H1 (cell line): ENCODE results near the gene C19orf47. TPM values are rescaled to one million over a fixed set of nuclear protein-coding genes. Genes with fewer than 3 reads are reported as not detected.

Experiments used
- CTCF ChIA-PET: fragments of 300-600 bp; sonication (Branson Sonifier 250); formaldehyde crosslinking; loops from one replicate; lab custom pipeline; 2021; ENCODE audit not compliant: partially characterized antibody; lab: Charles Lee
- POLR2A ChIA-PET: fragments of 300-600 bp; sonication (Branson Sonifier 250); formaldehyde crosslinking; loops from one replicate; lab custom pipeline; 2021; ENCODE audit warnings: inconsistent platforms; ENCODE audit not compliant: partially characterized antibody; lab: Charles Lee
- DNase-seq, 2 experiments: peaks; one replicate each; pipeline versions ENCODE4 v3.0.0 to v3.0.0-alpha.2; 2010 to 2022; ENCODE audit warnings: low spot score in 2 of 2, low read depth in 1 of 2, mixed read lengths in 1 of 2
- FAIRE-seq: peaks from 2 replicates; lab custom pipeline; 2011; peaks lifted over from hg19 to GRCh38; lab: Jason Lieb, UNC
- H2AFZ ChIP-seq: 2 replicates; pipeline ENCODE4 v1.8.1; 2012; ENCODE audit warnings: low read length, inconsistent platforms
- H2AK5ac ChIP-seq: 2 replicates; pipeline ENCODE4 v1.6.1; 2013; ENCODE audit warnings: low read depth, low read length
- H2BK120ac ChIP-seq: replicated peaks from 2 replicates; pipeline ENCODE3; 2013; ENCODE audit warnings: low read depth, low read length, inconsistent platforms
- H2BK12ac ChIP-seq: 2 replicates; pipeline ENCODE4 v1.6.1; 2013; ENCODE audit warnings: low read depth, low read length
- H2BK15ac ChIP-seq: 2 replicates; pipeline ENCODE4 v1.6.1; 2013; ENCODE audit warnings: low read length
- H2BK20ac ChIP-seq: 2 replicates; pipeline ENCODE4 v1.6.1; 2013; ENCODE audit warnings: low read length
- H2BK5ac ChIP-seq: 2 replicates; pipeline ENCODE4 v1.6.1; 2013; ENCODE audit warnings: low read depth, low read length
- H3K14ac ChIP-seq: 2 replicates; pipeline ENCODE4 v1.6.1; 2013; ENCODE audit warnings: inconsistent platforms; ENCODE audit not compliant: insufficient read length
- H3K18ac ChIP-seq: 2 replicates; pipeline ENCODE4 v1.6.1; 2013; ENCODE audit warnings: low read length; ENCODE audit errors: extremely low read depth
- H3K23ac ChIP-seq: 2 replicates; pipeline ENCODE4 v1.6.1; 2013; ENCODE audit warnings: inconsistent platforms; ENCODE audit not compliant: insufficient read length
- H3K23me2 ChIP-seq: 2 replicates; pipeline ENCODE4 v1.6.1; 2013; ENCODE audit warnings: low read depth, low read length
- H3K27ac ChIP-seq: 2 replicates; pipeline ENCODE4 v1.6.1; 2011; ENCODE audit warnings: low read depth, low read length, inconsistent platforms
- H3K27me3 ChIP-seq, 4 experiments: replicated peaks in 1 of 4; 1 replicate in 1 of 4; 2 replicates in 3 of 4; pipeline versions ENCODE4 v1.6.1 to v1.8.1; 2011 to 2013; ENCODE audit warnings: low read length in 3 of 4, mild to moderate bottlenecking in 3 of 4, inconsistent platforms in 2 of 4, mixed read lengths in 2 of 4, moderate library complexity in 1 of 4; ENCODE audit not compliant: control insufficient read depth in 3 of 4, insufficient read depth in 3 of 4; ENCODE audit errors: extremely low read depth in 1 of 4
- H3K36me3 ChIP-seq, 4 experiments: 2 replicates each; pipeline versions ENCODE4 v1.6.1 to v1.8.1; 2011 to 2013; ENCODE audit warnings: mild to moderate bottlenecking in 4 of 4, low read length in 3 of 4, moderate library complexity in 2 of 4, control low read depth in 1 of 4, inconsistent platforms in 1 of 4; ENCODE audit not compliant: insufficient read depth in 4 of 4, control insufficient read depth in 2 of 4
- H3K4ac ChIP-seq: replicated peaks from 2 replicates; pipeline ENCODE3; 2013; ENCODE audit warnings: low read length, low read depth, mixed read lengths, inconsistent platforms; ENCODE audit not compliant: insufficient read length
- H3K4me1 ChIP-seq, 4 experiments: replicated peaks in 1 of 4; 1 replicate in 1 of 4; 2 replicates in 3 of 4; pipeline versions ENCODE4 v1.6.1 to v1.8.1; 2011 to 2013; ENCODE audit warnings: low read length in 3 of 4, inconsistent platforms in 2 of 4, mixed read lengths in 1 of 4; ENCODE audit not compliant: insufficient read depth in 4 of 4, control insufficient read depth in 3 of 4
- H3K4me2 ChIP-seq, 2 experiments: 2 replicates each; pipeline versions ENCODE4 v1.6.1 to v1.8.1; 2011 to 2013; ENCODE audit warnings: low read depth in 2 of 2, low read length in 2 of 2, control low read depth in 1 of 2, inconsistent platforms in 1 of 2, mild to moderate bottlenecking in 1 of 2; ENCODE audit not compliant: insufficient read depth in 1 of 2
- H3K4me3 ChIP-seq, 4 experiments: fragments of 200-600, 300-600 bp in 1 of 4; sonication (generic), shearing (Covaris generic), sonication (Bioruptor Twin) in 1 of 4; 2 replicates each; pipeline versions ENCODE4 v1.5.1 to v1.8.1; 2011 to 2016; ENCODE audit warnings: low read length in 4 of 4, low read depth in 3 of 4, control low read depth in 2 of 4, inconsistent platforms in 2 of 4, mild to moderate bottlenecking in 2 of 4, mixed read lengths in 1 of 4, moderate library complexity in 1 of 4; ENCODE audit not compliant: insufficient read depth in 2 of 4; ENCODE audit errors: extremely low read depth in 1 of 4
- H3K56ac ChIP-seq: replicated peaks from 2 replicates; pipeline ENCODE3; 2013; ENCODE audit warnings: low read depth, mild to moderate bottlenecking, mixed read lengths, low read length, inconsistent platforms; ENCODE audit not compliant: insufficient read length
- H3K79me1 ChIP-seq: 2 replicates; pipeline ENCODE4 v1.6.1; 2013; ENCODE audit warnings: low read depth, low read length, control low read depth
- H3K79me2 ChIP-seq, 2 experiments: 2 replicates each; pipeline versions ENCODE4 v1.6.1 to v1.8.1; 2012 to 2013; ENCODE audit warnings: low read length in 2 of 2, mild to moderate bottlenecking in 2 of 2, inconsistent platforms in 1 of 2; ENCODE audit not compliant: insufficient read depth in 2 of 2, control insufficient read depth in 1 of 2
- H3K9ac ChIP-seq, 4 experiments: replicated peaks in 1 of 4; 1 replicate in 1 of 4; 2 replicates in 3 of 4; pipeline versions ENCODE4 v1.6.1 to v1.8.1; 2011 to 2013; ENCODE audit warnings: low read depth in 3 of 4, low read length in 3 of 4, control low read depth in 2 of 4, mild to moderate bottlenecking in 2 of 4, moderate library complexity in 2 of 4, inconsistent platforms in 1 of 4; ENCODE audit errors: extremely low read depth in 1 of 4
- H3K9me3 ChIP-seq, 2 experiments: 2 replicates each; pipeline versions ENCODE4 v1.6.1 to v1.8.1; 2012 to 2013; ENCODE audit warnings: mild to moderate bottlenecking in 2 of 2, moderate library complexity in 2 of 2, control low read depth in 1 of 2, inconsistent platforms in 1 of 2, low read depth in 1 of 2, low read length in 1 of 2, mixed read lengths in 1 of 2; ENCODE audit not compliant: insufficient read depth in 2 of 2
- H4K20me1 ChIP-seq, 2 experiments: replicated peaks in 1 of 2; 2 replicates each; pipeline versions ENCODE3 to v1.8.1; 2011 to 2013; ENCODE audit warnings: inconsistent platforms in 2 of 2, low read length in 2 of 2, mild to moderate bottlenecking in 1 of 2; ENCODE audit not compliant: insufficient read depth in 2 of 2, control insufficient read depth in 1 of 2
- H4K5ac ChIP-seq: 2 replicates; pipeline ENCODE4 v1.6.1; 2013; ENCODE audit warnings: low read length, low read depth, mixed read lengths, inconsistent platforms; ENCODE audit not compliant: insufficient read length
- H4K8ac ChIP-seq: 2 replicates; pipeline ENCODE4 v1.8.0; 2013; ENCODE audit warnings: mild to moderate bottlenecking, moderate library complexity, low read length, inconsistent platforms; ENCODE audit not compliant: insufficient read depth; ENCODE audit errors: extremely low read depth
- H4K91ac ChIP-seq: replicated peaks from 2 replicates; pipeline ENCODE3; 2013; ENCODE audit warnings: low read length, mixed read lengths, inconsistent platforms; ENCODE audit not compliant: insufficient read length
- BACH1 ChIP-seq: IDR thresholded peaks from 2 replicates; pipeline ENCODE4 v1.6.1; 2012; ENCODE audit warnings: low read length, improper control_type of control experiment
- CTBP2 ChIP-seq: IDR thresholded peaks from 2 replicates; pipeline ENCODE4 v1.7.0; 2011; ENCODE audit warnings: borderline replicate concordance, mild to moderate bottlenecking, moderate library complexity, mixed read lengths, low read length; ENCODE audit not compliant: insufficient read depth, insufficient read length
- EGR1 ChIP-seq: IDR thresholded peaks from 2 replicates; pipeline ENCODE4 v1.6.1; 2011; ENCODE audit warnings: low read depth, low read length, borderline replicate concordance
- POU5F1 ChIP-seq: IDR thresholded peaks from 2 replicates; pipeline ENCODE4 v1.6.1; 2011; ENCODE audit warnings: low read depth, mild to moderate bottlenecking, low read length, moderate library complexity
- SIN3A ChIP-seq, 2 experiments: IDR thresholded peaks in 1 of 2; conservative IDR thresholded peaks in 1 of 2; 2 replicates each; pipeline ENCODE4 v1.6.1; 2011 to 2012; ENCODE audit warnings: low read length in 2 of 2, improper control_type of control experiment in 1 of 2, low read depth in 1 of 2, mild to moderate bottlenecking in 1 of 2
- TEAD4 ChIP-seq: IDR thresholded peaks from 2 replicates; pipeline ENCODE4 v1.6.1; 2012; ENCODE audit warnings: low read depth, low read length, inconsistent platforms, mixed read lengths
- WGBS, 2 experiments: shearing (Covaris generic) in 1 of 2; methylation state at CpG; one replicate each; pipeline versions ENCODE4 v1.1.6 to v1.1.7; 2013 to 2015; ENCODE audit warnings: low lambda C conversion rate in 2 of 2, mixed read lengths in 2 of 2, inconsistent platforms in 1 of 2, low coverage in 1 of 2, missing lambda C conversion rate in 1 of 2; ENCODE audit not compliant: insufficient replicate concordance in 2 of 2, insufficient coverage in 1 of 2, insufficient read length in 1 of 2; ENCODE audit errors: extremely low coverage in 1 of 2, missing lambda C conversion rate in 1 of 2; 5-methylcytosine and 5-hydroxymethylcytosine counted together
- polyA plus RNA-seq, 7 experiments: library from polyadenylated mRNA; depleted of rRNA in 3 of 7; stranded (reverse) in 5 of 7; unstranded in 2 of 7; fragments of >200 nt in 5 of 7; fragments of 200-250 nt in 2 of 7; gene quantifications; 1 replicate in 5 of 7; 2 replicates in 1 of 7; 4 replicates in 1 of 7; pipeline versions ENCODE4 v1.2.1 to v1.2.3, GENCODE V29; 2011 to 2013; ENCODE audit warnings: missing spikeins in 2 of 7, mixed read lengths in 2 of 7
- total RNA-seq: library from RNA; stranded (reverse); fragmentation: NEBNext Ultra II Directional; extraction: Animal tissue kit (Norgen Biotek cat#: 25700); gene quantifications from 2 replicates; pipeline ENCODE4 v1.2.1, GENCODE V29; 2021

C19orf47 gene
- total and polyA plus RNA-seq, 2 of the 8 experiments (the other 6 are each of a cell fraction or from before 2014, with no cell fraction given) = 17.8 to 27.3 TPM

- CTCF ChIA-PET = no interaction called here
- no peak for DNase-seq
Measured at GRCh38 chr19:40342644-40343311, 5.4 kb downstream of the C19orf47 start.

More at GRCh38 chr19:40342644-40343311, 5.4 kb downstream of the C19orf47 start:
- TF ChIP-seq SIN3A (conservative IDR thresholded peaks at IDR 0.05 in 1 of 2, IDR thresholded peaks at IDR 0.05 in 1 of 2; ENCODE audit: low read depth in 1 of 2, low read length in 2 of 2) (no peak), TEAD4 (no peak), POU5F1 (no peak), EGR1 (no peak), CTBP2 (no peak), BACH1 (no peak)
- Histone ChIP-seq H3K14ac (no peak overlapping the region), H3K4ac (no peak overlapping the region), H3K79me1 (peaks cover 5% of the 10 kb centered on the region; the same call in 1 of the 2 replicates), H3K4me3 (no peak overlapping the region), H4K5ac (no peak overlapping the region), H3K9ac (no peak overlapping the region; a peak in 1 of 7 replicates), H4K20me1 (peaks cover 0 to 9% of the 10 kb centered on the region in 2 experiments), H2AK5ac (no peak overlapping the region), H4K91ac (no peak overlapping the region), H3K27ac (no peak overlapping the region), H3K27me3 (no peaks in the 10 kb centered on the region), H3K23me2 (no peaks in the 10 kb centered on the region), H3K4me1 (no peaks in the 10 kb centered on the region), H2BK15ac (no peak overlapping the region), H3K18ac (no peak overlapping the region), H3K9me3 (no peaks in the 10 kb centered on the region), H2AFZ (no peak overlapping the region), H3K56ac (no peak overlapping the region), H3K79me2 (peaks cover 0 to 10% of the 10 kb centered on the region in 2 experiments; a peak in 2 of 4 replicates), H2BK5ac (no peak overlapping the region; the same call in 1 of the 2 replicates), H2BK12ac (no peak overlapping the region), H3K4me2 (no peak overlapping the region), H4K8ac (no peak overlapping the region), H2BK120ac (no peak overlapping the region), H2BK20ac (no peak overlapping the region), H3K23ac (no peak overlapping the region), H3K36me3 (no peaks in the 10 kb centered on the region; a peak in 2 of 8 replicates)
- no peak for FAIRE-seq
- WGBS, 2 experiments = 89% methylated on average over 11 of the region's 11 CpGs; no CpG with 5 or more reads in 1 of the 2 experiments
- POLR2A ChIA-PET = interaction anchor here (1.3 kb wide), 1 partner anchor 24 kb away, joined by 3 read pairs; no protein-coding TSS in a partner anchor
